OCI-LY1 (cell line): ENCODE data around the gene EIF2S2.

Source experiments
- EZH2 ChIP-seq: fragments of 200-600 bp; sonication (generic), shearing (Covaris generic); IDR thresholded peaks from 2 replicates; pipeline ENCODE4 v1.8.0; 2017; ENCODE audit warnings: borderline replicate concordance, mixed run types, mild to moderate bottlenecking, antibody characterized with exemption, low read length, moderate library complexity, mixed read lengths
- TF ChIP-seq, protein P1 (sequence below): fragments of 200-600 bp; sonication (generic), shearing (Covaris generic); IDR thresholded peaks from 2 replicates; pipeline ENCODE4 v1.5.1; 2017; ENCODE audit warnings: mild to moderate bottlenecking, antibody characterized with exemption, low read length, moderate library complexity, mixed read lengths

DNA sequence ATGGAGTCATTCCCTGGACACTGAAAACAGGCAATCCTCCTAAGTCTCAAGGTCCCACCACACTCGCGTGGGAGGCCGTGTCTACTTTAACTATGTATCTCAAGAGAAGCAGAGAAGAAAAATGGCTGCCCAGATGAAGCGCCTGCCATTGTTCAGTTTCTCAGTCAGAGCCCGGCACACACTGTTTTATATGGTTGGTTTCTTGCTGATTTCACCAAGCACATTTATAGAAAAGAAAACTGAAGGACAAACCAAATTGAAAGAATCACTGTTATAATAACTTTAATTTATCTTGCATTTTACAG, 22.9 kb downstream of the EIF2S2 start:
- TF ChIP-seq, protein P1, sequence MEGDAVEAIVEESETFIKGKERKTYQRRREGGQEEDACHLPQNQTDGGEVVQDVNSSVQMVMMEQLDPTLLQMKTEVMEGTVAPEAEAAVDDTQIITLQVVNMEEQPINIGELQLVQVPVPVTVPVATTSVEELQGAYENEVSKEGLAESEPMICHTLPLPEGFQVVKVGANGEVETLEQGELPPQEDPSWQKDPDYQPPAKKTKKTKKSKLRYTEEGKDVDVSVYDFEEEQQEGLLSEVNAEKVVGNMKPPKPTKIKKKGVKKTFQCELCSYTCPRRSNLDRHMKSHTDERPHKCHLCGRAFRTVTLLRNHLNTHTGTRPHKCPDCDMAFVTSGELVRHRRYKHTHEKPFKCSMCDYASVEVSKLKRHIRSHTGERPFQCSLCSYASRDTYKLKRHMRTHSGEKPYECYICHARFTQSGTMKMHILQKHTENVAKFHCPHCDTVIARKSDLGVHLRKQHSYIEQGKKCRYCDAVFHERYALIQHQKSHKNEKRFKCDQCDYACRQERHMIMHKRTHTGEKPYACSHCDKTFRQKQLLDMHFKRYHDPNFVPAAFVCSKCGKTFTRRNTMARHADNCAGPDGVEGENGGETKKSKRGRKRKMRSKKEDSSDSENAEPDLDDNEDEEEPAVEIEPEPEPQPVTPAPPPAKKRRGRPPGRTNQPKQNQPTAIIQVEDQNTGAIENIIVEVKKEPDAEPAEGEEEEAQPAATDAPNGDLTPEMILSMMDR, result no peak
- TF ChIP-seq EZH2, result no peak
